ENCODE measurements around the gene BAX.

The BAX gene

GRCh38 chr19:48933382-48933932, 21.2 kb upstream of the BAX start, which contains the start of gene DHDH:
Gene DHDH, plus strand, starts transcription at chr19:48933699. Its CDS starts 23 bp downstream, at chr19:48933722.
- DNase-seq: peak; percentile 96

DNA sequence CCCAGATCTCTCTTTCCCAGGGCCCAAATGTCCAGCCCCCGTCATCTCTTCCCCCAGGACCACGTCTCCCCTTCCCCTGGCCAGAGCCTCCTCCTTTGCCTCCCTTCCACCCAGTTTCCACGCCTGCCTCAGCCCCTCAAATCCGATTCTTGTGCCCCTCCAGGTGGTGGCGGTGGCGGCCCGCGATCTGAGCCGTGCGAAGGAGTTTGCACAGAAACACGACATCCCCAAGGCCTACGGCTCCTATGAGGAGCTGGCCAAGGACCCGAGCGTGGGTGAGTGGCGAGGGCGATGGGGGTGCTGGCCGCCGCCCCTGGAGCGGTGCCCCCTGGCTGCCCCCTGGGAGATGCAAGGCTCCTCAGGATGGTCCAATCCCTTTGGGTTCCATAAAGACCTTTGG, 19.8 kb upstream of the BAX start:
- no peak for DNase-seq

- DNase-seq: no peak
Measured at GRCh38 chr19:48935864-48936263, 18.8 kb upstream of the BAX start.

DNA sequence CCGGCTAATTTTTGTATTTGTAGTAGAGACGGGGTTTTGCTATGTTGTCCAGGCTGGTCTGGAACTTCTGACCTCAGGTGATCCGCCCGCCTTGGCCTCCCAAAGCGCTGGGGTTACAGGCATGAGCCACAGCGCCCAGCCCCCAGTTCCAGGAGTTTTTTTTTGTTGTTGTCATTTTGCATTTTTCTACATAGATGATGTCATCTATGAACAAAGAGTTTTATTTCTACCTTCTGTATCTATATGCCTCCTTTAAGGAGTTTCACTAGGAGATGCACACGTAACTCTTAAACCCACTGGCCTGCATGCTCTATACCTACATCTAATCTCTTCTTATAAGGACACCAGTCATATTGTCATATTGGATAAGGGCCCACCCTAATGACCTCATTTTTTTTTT, 16.4 kb upstream of the BAX start:
- DNase-seq: no peak

DNA sequence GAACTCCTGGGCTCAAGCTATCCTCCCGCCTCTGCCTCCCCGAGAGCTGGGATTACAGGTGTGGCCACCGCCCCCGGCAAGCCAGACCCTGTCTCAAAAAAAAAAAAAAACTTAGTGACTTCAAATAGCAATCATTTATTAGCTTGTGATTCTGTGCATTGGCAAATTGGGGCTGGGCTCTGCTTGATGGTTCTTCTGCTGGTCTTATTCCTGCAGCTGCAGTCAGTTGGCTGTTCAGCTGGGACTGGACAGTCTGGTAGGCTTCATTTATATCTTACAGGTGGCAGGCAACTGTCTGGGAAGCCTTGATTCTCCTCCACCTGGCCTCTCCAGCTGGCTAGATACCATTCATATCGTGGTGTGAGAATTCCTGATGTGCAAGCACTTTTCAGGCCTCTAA, 13.8 kb upstream of the BAX start:
- no peak for DNase-seq

DNA sequence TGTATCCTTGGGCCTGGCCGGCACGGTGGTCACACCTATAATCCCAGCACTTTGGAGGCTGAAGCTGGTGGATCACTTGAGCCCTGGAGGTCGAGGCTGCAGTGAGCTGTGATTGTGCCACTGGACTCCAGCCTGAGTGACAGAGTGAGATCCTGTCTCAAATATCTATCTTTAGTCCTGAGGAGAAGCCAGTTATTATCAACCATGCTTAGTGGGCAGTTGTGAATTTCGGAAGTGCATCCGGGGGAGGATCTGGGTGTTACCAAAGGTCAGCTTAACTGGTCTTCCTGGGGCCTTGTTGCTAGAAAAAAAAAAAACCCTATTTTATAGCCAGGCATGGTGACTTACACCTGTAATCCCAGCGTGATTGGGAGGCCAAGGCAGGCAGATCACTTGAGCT, 11.6 kb upstream of the BAX start:
- no peak for DNase-seq

GRCh38 chr19:48945415-48945814, 9.3 kb upstream of the BAX start:
- no peak for DNase-seq

- no peak for DNase-seq
Measured at GRCh38 chr19:48945817-48946216, 8.9 kb upstream of the BAX start.

- no peak for DNase-seq
Measured at GRCh38 chr19:48946463-48947257, 8.0 kb upstream of the BAX start.

DNA sequence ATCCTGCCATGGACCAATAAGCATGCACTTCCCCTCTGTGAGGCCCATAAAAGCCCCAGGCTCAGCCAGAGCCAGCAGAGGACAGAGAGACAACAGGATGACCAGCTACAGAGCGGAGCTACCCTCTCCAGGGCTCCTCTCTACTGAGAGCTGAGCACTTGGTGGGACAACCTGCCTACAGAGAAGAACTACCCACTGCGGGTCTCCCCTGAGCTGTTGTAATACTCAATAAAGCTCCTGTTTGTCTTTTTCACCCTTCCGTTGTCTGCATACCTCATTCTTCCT, 7.5 kb upstream of the BAX start:
- no peak for DNase-seq

DNA sequence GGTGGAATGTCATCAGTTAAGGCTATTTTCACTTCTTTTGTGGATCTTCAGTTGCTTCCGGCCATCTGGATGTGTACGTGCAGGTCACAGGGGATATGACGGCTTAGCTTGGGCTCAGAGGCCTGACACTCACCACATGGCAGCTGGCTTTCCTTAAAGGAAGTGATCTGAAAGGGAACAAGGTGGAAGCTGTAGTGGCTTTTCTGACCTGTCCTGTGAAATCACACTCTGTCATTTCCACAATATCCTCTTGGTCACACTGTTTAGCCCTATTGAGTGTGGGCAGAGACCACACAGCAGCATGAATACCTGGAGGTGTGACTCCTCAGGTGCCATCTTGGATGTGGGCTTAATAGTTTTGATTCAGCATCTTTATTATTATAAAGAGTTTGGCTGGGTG, 4.5 kb upstream of the BAX start:
- DNase-seq: no peak

DNA sequence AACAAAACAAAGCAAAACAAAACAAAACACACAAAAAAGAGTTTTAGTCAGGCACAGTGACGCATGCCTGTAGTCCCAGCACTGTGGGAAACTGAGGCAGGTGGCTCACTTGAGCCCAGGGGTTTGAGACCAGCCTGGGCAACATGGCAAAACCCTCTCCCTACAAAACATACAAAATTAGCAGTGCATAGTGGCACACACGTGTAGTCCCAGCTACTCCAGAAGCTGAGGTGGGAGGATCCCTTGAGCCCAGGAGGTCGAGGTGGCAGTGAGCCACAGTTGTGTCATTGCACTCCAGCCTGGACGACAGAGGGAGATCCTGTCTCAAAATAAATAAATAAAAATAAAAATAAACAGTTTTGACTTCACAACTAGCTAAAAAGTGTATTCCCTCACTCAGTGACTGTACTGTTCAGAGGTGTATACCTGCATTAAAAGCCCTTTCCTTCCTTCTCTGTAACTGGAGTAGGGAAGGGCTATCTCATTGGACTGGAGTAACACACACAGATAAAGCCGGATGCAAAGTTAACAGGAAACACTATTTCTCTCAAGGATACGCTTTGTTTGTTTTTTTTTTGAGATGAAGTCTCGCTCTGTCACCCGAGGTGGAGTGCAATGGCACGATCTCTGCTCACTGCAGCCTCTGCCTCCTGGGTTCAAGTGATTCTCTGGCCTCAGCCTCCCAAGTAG, 3.7 kb upstream of the BAX start:
- no peak for DNase-seq

GRCh38 chr19:48953141-48953540, 1.5 kb upstream of the BAX start:
- no peak for DNase-seq

DNA sequence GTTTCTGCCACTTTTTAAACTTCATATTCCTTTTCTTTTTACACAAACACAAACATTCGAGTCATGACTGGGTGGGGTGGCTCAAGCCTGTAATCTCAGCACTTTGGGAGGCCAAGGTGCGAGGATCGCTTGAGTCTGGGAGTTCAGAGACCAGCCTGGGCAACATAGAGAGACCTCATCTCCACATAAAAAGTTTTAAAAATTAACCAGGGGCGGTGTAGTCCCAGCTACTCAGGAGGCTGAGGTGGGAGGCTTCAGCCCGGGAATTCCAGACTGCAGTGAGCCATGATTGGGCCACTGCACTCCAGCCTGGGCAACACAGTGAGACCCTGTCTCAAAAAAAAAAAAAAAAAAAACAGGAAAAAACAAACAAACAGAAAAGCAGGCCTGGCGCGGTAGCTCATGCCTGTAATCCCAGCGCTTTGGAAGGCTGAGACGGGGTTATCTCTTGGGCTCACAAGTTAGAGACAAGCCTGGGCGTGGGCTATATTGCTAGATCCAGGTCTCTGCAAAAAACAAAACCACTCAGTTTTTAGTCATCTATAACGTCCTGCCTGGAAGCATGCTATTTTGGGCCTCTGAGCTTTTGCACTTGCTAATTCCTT, 583 bp upstream of the BAX start:
- no peak for DNase-seq

DNA sequence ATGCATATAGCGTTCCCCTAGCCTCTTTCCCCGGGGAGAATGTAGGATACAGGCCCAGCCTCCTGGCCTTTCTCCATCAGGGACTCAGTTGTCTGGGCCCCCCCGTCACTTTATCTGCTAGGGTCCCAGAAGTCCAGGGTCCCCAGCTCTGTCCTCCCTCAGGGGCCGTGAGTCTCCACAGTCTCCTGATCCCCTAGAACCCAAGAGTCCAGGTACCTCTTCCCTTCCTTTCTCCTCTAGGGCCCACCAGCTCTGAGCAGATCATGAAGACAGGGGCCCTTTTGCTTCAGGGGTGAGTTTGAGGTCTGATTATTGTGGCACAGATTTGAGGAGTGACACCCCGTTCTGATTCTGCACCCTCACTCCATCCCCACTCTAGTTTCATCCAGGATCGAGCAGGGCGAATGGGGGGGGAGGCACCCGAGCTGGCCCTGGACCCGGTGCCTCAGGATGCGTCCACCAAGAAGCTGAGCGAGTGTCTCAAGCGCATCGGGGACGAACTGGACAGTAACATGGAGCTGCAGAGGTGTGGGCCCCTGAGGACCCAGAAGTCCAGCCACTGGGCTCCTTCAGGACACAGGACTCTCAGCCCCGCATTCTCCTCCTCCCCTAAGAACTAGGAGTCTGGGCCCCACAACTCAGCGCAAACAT, 758 bp downstream of the BAX start:
- DNase-seq: no peak

DNA sequence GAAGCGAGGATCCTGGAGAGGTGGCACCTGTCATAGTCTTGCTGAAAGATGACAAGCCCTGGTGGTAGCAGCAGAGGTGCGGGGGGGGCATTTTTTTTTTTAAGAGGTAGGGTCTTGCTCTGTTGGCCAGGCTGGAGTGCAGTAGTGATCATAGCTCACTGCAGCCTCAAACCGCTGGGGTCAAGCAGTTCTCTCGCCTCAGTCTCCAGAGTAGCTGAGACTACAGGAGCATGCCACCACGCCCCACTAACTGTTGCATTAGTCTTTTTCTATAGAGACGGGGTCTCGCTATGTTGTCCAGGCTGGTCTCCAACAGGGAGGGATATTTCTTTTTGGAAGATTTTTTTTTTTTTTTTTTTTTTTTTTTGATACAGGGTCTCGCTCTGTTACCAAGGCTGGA, 3.3 kb downstream of the BAX start:
- no peak for DNase-seq

- DNase-seq: no peak
Measured at GRCh38 chr19:48959341-48960239, 4.9 kb downstream of the BAX start.

- no peak for DNase-seq
Measured at GRCh38 chr19:48961051-48961649, 6.5 kb downstream of the BAX start.

DNA sequence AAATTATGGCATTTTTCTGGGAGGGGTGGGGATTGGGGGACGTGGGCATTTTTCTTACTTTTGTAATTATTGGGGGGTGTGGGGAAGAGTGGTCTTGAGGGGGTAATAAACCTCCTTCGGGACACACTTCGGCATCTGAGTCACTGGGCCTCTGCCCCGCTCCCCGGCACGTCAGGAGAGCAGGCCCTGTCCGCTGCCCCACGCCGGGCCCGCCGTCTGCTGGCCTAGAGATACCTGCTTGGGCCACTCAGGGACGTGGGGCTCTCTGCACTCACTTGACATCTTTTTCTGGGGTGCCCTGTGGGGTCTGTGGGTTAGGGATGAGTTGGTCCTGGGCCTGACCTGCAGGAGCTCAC, 7.0 kb downstream of the BAX start:
- no peak for DNase-seq

GRCh38 chr19:48962029-48962848, 7.6 kb downstream of the BAX start:
- no peak for DNase-seq

DNA sequence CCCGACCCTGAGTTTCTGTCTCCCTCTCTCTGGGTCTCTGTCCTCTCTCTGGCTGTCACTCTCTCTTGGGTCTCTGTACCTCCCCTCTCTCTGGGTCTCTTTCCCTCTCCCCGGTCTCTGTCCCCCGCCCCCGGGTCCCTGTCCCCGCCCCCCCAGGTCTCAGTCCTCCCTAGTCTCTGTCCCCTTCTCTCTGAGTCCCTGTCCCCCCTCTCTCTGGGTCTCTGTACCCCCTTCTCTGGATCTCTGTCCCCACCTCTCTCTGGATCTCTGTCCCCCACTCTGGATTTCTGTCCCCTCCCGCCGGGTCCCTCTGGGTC, 8.1 kb downstream of the BAX start:
- no peak for DNase-seq

Measured in NCI-H1105 treated with DMSO at 0.1 percent for 48 hours (cell line).